K562 (cell line): ENCODE measurements around the gene VAC14. TPM values are rescaled to one million over a fixed set of nuclear protein-coding genes. Genes with fewer than 3 reads are reported as not detected.
A peak's percentile ranks its signal among the peaks of the same experiment; 100 is the strongest.

ENCODE experiments used
- ATAC-seq: fragments of 200-7000 bp; cut with Tn5 transposase; 3 replicates; pipeline ENCODE4 v1.9.1; 2020; ENCODE audit warnings: moderate library complexity
- BruUV-seq: library from RNA; stranded (reverse); fragments of 400-500 nt; replicated peaks from 2 replicates; lab custom pipeline; 2021; lab: Mats Ljungman, UMichigan
- CTCF ChIA-PET: fragments of 300-600 bp; formaldehyde crosslinking; extraction: SDS; loops from one replicate; lab custom pipeline; 2021; ENCODE audit warnings: low intra/inter-chr PET ratio; lab: Yijun Ruan, JAX
- POLR2A ChIA-PET: fragments of 300-600, 350-650 bp; sonication (Branson Sonifier 250); formaldehyde crosslinking; extraction: SDS; loops from one replicate; lab custom pipeline; 2021; ENCODE audit warnings: antibody characterized with exemption, inconsistent platforms; lab: Yijun Ruan, JAX
- DNase-seq, 4 experiments: peaks; one replicate each; pipeline versions ENCODE4 v3.0.0 to v3.0.0-alpha.2; 2011 to 2018; ENCODE audit warnings: low spot score in 3 of 4, mixed read lengths in 3 of 4; ENCODE audit errors: extremely low read depth in 1 of 4
- FAIRE-seq: peaks from 2 replicates; lab custom pipeline; 2011; peaks lifted over from hg19 to GRCh38; lab: Jason Lieb, UNC
- H2AFZ ChIP-seq: 2 replicates; pipeline ENCODE4 v1.6.0; 2011; ENCODE audit warnings: low read depth, low read length, control low read depth, inconsistent platforms
- H3K27ac ChIP-seq: fragments of 200-600 bp; 3 replicates; pipeline ENCODE4 v1.8.0; 2011; ENCODE audit warnings: low read depth, mild to moderate bottlenecking, control low read depth, inconsistent platforms, low read length, moderate library complexity, mixed read lengths; ENCODE audit errors: extremely low read depth
- H3K27me3 ChIP-seq, 2 experiments: fragments of 300-600 bp in 1 of 2; 2 replicates in 1 of 2; 3 replicates in 1 of 2; pipeline versions ENCODE4 v1.6.0 to v1.8.0; 2011; ENCODE audit warnings: inconsistent platforms in 2 of 2, low read length in 2 of 2, mild to moderate bottlenecking in 1 of 2, mixed read lengths in 1 of 2, moderate library complexity in 1 of 2; ENCODE audit not compliant: control insufficient read depth in 2 of 2, insufficient read depth in 2 of 2
- H3K36me3 ChIP-seq: fragments of 300-600 bp; 3 replicates; pipeline ENCODE4 v1.8.0; 2011; ENCODE audit warnings: mild to moderate bottlenecking, low read length, inconsistent platforms; ENCODE audit not compliant: control insufficient read depth, insufficient read depth
- H3K4me1 ChIP-seq, 2 experiments: fragments of 200-600 bp in 1 of 2; replicated peaks in 1 of 2; 2 replicates in 1 of 2; 3 replicates in 1 of 2; pipeline versions ENCODE4 v1.5.1 to v1.8.0; 2011; ENCODE audit warnings: inconsistent platforms in 2 of 2, low read length in 2 of 2, mild to moderate bottlenecking in 1 of 2, mixed read lengths in 1 of 2, moderate library complexity in 1 of 2; ENCODE audit not compliant: control insufficient read depth in 2 of 2, insufficient read depth in 2 of 2
- H3K4me2 ChIP-seq: 2 replicates; pipeline ENCODE4 v1.6.1; 2011; ENCODE audit warnings: low read length, control low read depth, inconsistent platforms, mixed read lengths; ENCODE audit not compliant: insufficient read depth
- H3K4me3 ChIP-seq: fragments of 200-600 bp; sonication (generic), shearing (Covaris generic); 2 replicates; pipeline ENCODE4 v1.5.1; 2016; ENCODE audit warnings: control low read depth, inconsistent platforms
- H3K79me2 ChIP-seq: fragments of 200-600 bp; 3 replicates; pipeline ENCODE4 v1.8.0; 2011; ENCODE audit warnings: low read length, inconsistent platforms; ENCODE audit not compliant: control insufficient read depth, insufficient read depth
- H3K9ac ChIP-seq, 2 experiments: 2 replicates each; pipeline versions ENCODE4 v1.6.0 to v1.6.1; 2011; ENCODE audit warnings: low read depth in 2 of 2, low read length in 2 of 2, control low read depth in 1 of 2, inconsistent platforms in 1 of 2, mild to moderate bottlenecking in 1 of 2, mixed read lengths in 1 of 2; ENCODE audit not compliant: insufficient read depth in 1 of 2
- H3K9me1 ChIP-seq: one replicate; pipeline ENCODE4 v1.6.0; 2011; ENCODE audit warnings: inconsistent platforms, mild to moderate bottlenecking, low read length, moderate library complexity; ENCODE audit not compliant: control insufficient read depth, insufficient read depth
- H3K9me3 ChIP-seq: replicated peaks from 2 replicates; pipeline ENCODE4 v1.5.1; 2011; ENCODE audit warnings: low read depth, low read length, inconsistent platforms; ENCODE audit not compliant: control insufficient read depth, insufficient read depth
- H4K20me1 ChIP-seq: replicated peaks from 2 replicates; pipeline ENCODE4 v1.6.1; 2011; ENCODE audit warnings: low read length, inconsistent platforms, mixed read lengths; ENCODE audit not compliant: control insufficient read depth, insufficient read depth
- ETV6 ChIP-seq, 3 experiments: fragments of 150-350 bp in 1 of 3; sonication (generic) in 1 of 3; formaldehyde crosslinking in 1 of 3; IDR thresholded peaks; 2 replicates each; pipeline versions ENCODE4 v1.6.1 to v1.8.0; 2014 to 2022; ENCODE audit warnings: borderline replicate concordance in 2 of 3, low read depth in 2 of 3, antibody characterized with exemption in 1 of 3, low read length in 1 of 3, mild to moderate bottlenecking in 1 of 3, missing genetic modification reagents in 1 of 3
- GABPB1 ChIP-seq: sonication (generic); formaldehyde crosslinking; IDR thresholded peaks from 2 replicates; pipeline ENCODE4 v1.8.0; 2022; ENCODE audit warnings: mild to moderate bottlenecking, missing genetic modification reagents
- MYBL2 ChIP-seq, 2 experiments: fragments of 450-650 bp in 1 of 2; sonication (generic) in 1 of 2; formaldehyde crosslinking in 1 of 2; IDR thresholded peaks; 2 replicates each; pipeline versions ENCODE4 v1.6.1 to v1.8.1; 2017 to 2022; ENCODE audit warnings: borderline replicate concordance in 1 of 2, inconsistent platforms in 1 of 2, low read depth in 1 of 2, mild to moderate bottlenecking in 1 of 2, missing genetic modification reagents in 1 of 2, moderate library complexity in 1 of 2
- POLR2G ChIP-seq: fragments of 200-400 bp; formaldehyde crosslinking; IDR thresholded peaks from 2 replicates; pipeline ENCODE4 v1.6.1; 2017; ENCODE audit warnings: low read depth, mild to moderate bottlenecking, antibody characterized with exemption, low read length, moderate library complexity
- SOX6 ChIP-seq: fragments of 450-650 bp; IDR thresholded peaks from 2 replicates; pipeline ENCODE4 v1.6.1; 2014; ENCODE audit warnings: mild to moderate bottlenecking
- WGBS: fragments of 100-300 bp; shearing (Covaris generic); methylation state at CpG from one replicate; pipeline ENCODE4 v1.1.6; 2016; ENCODE audit warnings: low coverage, mixed read lengths; ENCODE audit not compliant: insufficient coverage; ENCODE audit errors: missing lambda C conversion rate; 5-methylcytosine and 5-hydroxymethylcytosine counted together
- in situ Hi-C: fragments of 300-500 bp; cut with MboI; formaldehyde crosslinking; loops from 4 replicates; pipeline ENCODE4 v1.15.0; 2018; ENCODE audit warnings: inconsistent platforms, mixed read lengths
- intact Hi-C: fragments of 100-400 bp; cut with micrococcal nuclease; formaldehyde crosslinking; loops from 2 replicates; pipeline ENCODE4 v1.14.2; 2022
- polyA plus RNA-seq, 8 experiments: library from polyadenylated mRNA; depleted of rRNA in 4 of 8; stranded (reverse) in 5 of 8; unstranded in 3 of 8; fragments of >200 nt; fragmentation: Nextera tagmentation in 2 of 8; fragmentation: Illumina TruSeq in 1 of 8; extraction: Ambion mirVana in 2 of 8; extraction: Trizol in 1 of 8; gene quantifications; 2 replicates each; pipeline versions ENCODE4 v1.2.1 to v1.2.3, GENCODE V29; 2011 to 2014; ENCODE audit warnings: inconsistent platforms in 1 of 8, missing spikeins in 1 of 8
- total RNA-seq, 7 experiments: library from RNA; depleted of rRNA in 6 of 7; stranded (reverse); fragments of >200 nt in 6 of 7; fragmentation: Illumina TruSeq in 2 of 7; extraction: Trizol in 2 of 7; gene quantifications; 2 replicates each; pipeline versions ENCODE4 v1.2.1 to v1.2.3, GENCODE V29; 2011 to 2021; ENCODE audit warnings: low replicate concordance in 1 of 7

Gene VAC14
- total and polyA plus RNA-seq, 9 of the 15 experiments (the other 6 are each of a cell fraction or from before 2014, with no cell fraction given), result 1.3 to 41.6 (median 26.6) TPM

- Histone ChIP-seq H3K36me3 (peaks cover 21% of the 10 kb centered on the region; the same call in 1 of the 3 replicates), H3K27ac (no peak overlapping the region), H3K4me1 (peaks cover 0 to 43% of the 10 kb centered on the region in 2 experiments; a peak in 2 of 5 replicates), H4K20me1 (no peaks in the 10 kb centered on the region), H3K4me2 (no peak overlapping the region), H2AFZ (no peak overlapping the region), H3K9me3 (no peaks in the 10 kb centered on the region), H3K4me3 (no peak overlapping the region), H3K9me1 (no peaks in the 10 kb centered on the region), H3K27me3 (no peaks in the 10 kb centered on the region), H3K79me2 (no peaks in the 10 kb centered on the region), H3K9ac (no peak overlapping the region)
- FAIRE-seq (no peak), DNase-seq (no peak), ATAC-seq (no peak)
- CTCF ChIA-PET, result no interaction called here
- intact Hi-C loops, result loop anchor here (10.0 kb wide), 1 partner anchor 135 kb away; the partner anchor contains the start of genes COG4 and SF3B3
- no TSS peak for BruUV-seq
- TF ChIP-seq POLR2G (peak; percentile 67), MYBL2 (IDR thresholded peaks at IDR 0.05; ENCODE audit: low read depth) (no peak), MYBL2 (CRISPR knock-in tag; IDR thresholded peaks at IDR 0.05; ENCODE audit: borderline replicate concordance) (no peak)
- POLR2A ChIA-PET, result interaction anchor here (0.6 to 1.1 kb wide), 3 partner anchors 9 to 34 kb away, joined by 3 read pairs; no protein-coding TSS in a partner anchor
- in situ Hi-C loops, result no loop called here
- 75% methylated on average over 12 of the region's 16 CpGs for WGBS
Observed at GRCh38 chr16:70659953-70660671, 140.8 kb downstream of the VAC14 start.

GRCh38 chr16:70659546-70659945, 141.4 kb downstream of the VAC14 start:
- ChIA-PET POLR2A (interaction anchor here (0.6 to 1.1 kb wide), 3 partner anchors 9 to 33 kb away, joined by 3 read pairs; no protein-coding TSS in a partner anchor), CTCF (no interaction called here)
- no peaks in the 10 kb centered on the region for H3K9me1 ChIP-seq
- H3K36me3 ChIP-seq, result peaks cover 16% of the 10 kb centered on the region; the same call in 1 of the 3 replicates
- no peak for FAIRE-seq
- H3K4me3 ChIP-seq, result no peak overlapping the region
- no TSS peak for BruUV-seq
- no peak for ATAC-seq
- no peaks in the 10 kb centered on the region for H3K27me3 ChIP-seq
- no peak overlapping the region for H3K4me2 ChIP-seq
- H3K4me1 ChIP-seq, result peaks cover under 1 to 40% of the 10 kb centered on the region in 2 experiments; a peak in 4 of 5 replicates
- in situ Hi-C loops, result no loop called here
- no peak overlapping the region for H3K9ac ChIP-seq
- no peaks in the 10 kb centered on the region for H4K20me1 ChIP-seq
- 67% methylated on average over 9 of the region's 12 CpGs for WGBS
- no peak overlapping the region for H2AFZ ChIP-seq
- no peak for DNase-seq
- no peak overlapping the region for H3K27ac ChIP-seq
- no peaks in the 10 kb centered on the region for H3K79me2 ChIP-seq
- intact Hi-C loops, result loop anchor here (10.0 kb wide), 1 partner anchor 135 kb away; the partner anchor contains the start of genes COG4 and SF3B3
- no peaks in the 10 kb centered on the region for H3K9me3 ChIP-seq
- TF ChIP-seq SOX6 (no peak), ETV6 (IDR thresholded peaks at IDR 0.05; ENCODE audit: borderline replicate concordance in 1 of 2, low read depth in 2 of 2, low read length in 1 of 2) (no peak), ETV6 (CRISPR knock-in tag; IDR thresholded peaks at IDR 0.05; ENCODE audit: borderline replicate concordance) (no peak), GABPB1 (peak; percentile 50; the same call in 1 of the 2 replicates)
